Sigmoid colon (tissue), 3 donors: Measurements from ENCODE around the gene DSCAM.

Experiments
- POLR2A ChIP-seq, 2 donors: fragments of 450-650 bp; IDR thresholded peaks; one replicate each; pipeline ENCODE4 v1.6.1; 2016; ENCODE audit warnings: antibody characterized with exemption in 2 of 2, mild to moderate bottlenecking in 2 of 2, moderate library complexity in 2 of 2
- TF ChIP-seq, protein P1 (sequence below), 4 experiments: fragments of 450-650 bp in 3 of 4; fragments of 200-600 bp in 1 of 4; IDR thresholded peaks; one replicate each; pipeline ENCODE4 v1.5.1; 2016 to 2019; ENCODE audit warnings: antibody characterized with exemption in 4 of 4, mild to moderate bottlenecking in 3 of 4, moderate library complexity in 2 of 4

DNA sequence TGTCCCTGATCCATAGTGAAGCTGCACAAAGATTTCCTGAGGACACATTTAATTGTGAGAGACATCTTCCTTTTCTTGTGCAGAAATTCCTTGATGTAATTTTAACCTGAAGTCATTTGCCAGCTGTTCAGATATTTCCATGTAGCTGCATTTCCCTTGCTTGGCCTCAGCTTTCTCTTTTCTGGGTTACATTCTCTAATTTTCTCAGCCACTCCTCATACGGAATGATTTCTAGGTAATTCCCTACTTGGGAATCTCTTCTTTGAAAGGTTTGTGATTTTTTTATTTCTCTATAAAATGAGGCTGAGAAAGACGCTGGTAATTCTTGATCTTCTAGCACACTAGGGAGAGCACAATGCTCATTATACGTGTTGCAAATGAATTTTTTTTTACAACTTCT lies 780.7 kb downstream of the DSCAM start:
- TF ChIP-seq, protein P1, sequence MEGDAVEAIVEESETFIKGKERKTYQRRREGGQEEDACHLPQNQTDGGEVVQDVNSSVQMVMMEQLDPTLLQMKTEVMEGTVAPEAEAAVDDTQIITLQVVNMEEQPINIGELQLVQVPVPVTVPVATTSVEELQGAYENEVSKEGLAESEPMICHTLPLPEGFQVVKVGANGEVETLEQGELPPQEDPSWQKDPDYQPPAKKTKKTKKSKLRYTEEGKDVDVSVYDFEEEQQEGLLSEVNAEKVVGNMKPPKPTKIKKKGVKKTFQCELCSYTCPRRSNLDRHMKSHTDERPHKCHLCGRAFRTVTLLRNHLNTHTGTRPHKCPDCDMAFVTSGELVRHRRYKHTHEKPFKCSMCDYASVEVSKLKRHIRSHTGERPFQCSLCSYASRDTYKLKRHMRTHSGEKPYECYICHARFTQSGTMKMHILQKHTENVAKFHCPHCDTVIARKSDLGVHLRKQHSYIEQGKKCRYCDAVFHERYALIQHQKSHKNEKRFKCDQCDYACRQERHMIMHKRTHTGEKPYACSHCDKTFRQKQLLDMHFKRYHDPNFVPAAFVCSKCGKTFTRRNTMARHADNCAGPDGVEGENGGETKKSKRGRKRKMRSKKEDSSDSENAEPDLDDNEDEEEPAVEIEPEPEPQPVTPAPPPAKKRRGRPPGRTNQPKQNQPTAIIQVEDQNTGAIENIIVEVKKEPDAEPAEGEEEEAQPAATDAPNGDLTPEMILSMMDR (IDR thresholded peaks at IDR 0.05): no peak
- no peak for TF ChIP-seq POLR2A (IDR thresholded peaks at IDR 0.05)
